GM18873 (cell line): Measurements from ENCODE around the gene S1PR4.
A peak's percentile ranks its signal among the peaks of the same experiment; 100 is the strongest.

Source experiments
- ATAC-seq: cut with Tn5 transposase; IDR thresholded peaks from one replicate; pipeline ENCODE4 v1.9.1; 2021; ENCODE audit warnings: mild to moderate bottlenecking, moderate library complexity, moderate number of reproducible peaks; ENCODE audit not compliant: unreplicated experiment, low FRiP score

S1PR4 gene, protein sequence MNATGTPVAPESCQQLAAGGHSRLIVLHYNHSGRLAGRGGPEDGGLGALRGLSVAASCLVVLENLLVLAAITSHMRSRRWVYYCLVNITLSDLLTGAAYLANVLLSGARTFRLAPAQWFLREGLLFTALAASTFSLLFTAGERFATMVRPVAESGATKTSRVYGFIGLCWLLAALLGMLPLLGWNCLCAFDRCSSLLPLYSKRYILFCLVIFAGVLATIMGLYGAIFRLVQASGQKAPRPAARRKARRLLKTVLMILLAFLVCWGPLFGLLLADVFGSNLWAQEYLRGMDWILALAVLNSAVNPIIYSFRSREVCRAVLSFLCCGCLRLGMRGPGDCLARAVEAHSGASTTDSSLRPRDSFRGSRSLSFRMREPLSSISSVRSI

DNA sequence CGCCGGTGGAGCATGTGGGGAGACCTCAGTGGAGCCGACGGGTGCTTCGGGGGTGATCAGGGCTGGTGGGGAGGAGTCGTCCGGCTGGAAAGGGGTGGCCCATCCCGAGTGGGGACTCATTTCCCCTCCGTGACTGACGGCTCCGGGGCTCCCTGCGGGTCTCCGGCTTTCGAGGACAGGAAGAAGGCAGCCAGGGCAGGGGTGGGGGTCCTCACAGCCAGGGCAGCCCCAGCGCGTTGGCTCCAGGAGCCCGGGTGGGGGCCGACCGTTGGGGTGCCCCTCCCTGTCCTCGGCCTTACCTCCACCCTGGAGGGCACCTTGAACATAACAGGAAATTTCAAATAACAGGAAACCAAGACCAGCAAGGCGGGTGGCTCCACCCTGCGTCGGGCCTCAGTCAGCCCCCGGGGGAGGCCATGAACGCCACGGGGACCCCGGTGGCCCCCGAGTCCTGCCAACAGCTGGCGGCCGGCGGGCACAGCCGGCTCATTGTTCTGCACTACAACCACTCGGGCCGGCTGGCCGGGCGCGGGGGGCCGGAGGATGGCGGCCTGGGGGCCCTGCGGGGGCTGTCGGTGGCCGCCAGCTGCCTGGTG lies at the start of gene S1PR4:
Gene S1PR4 (plus strand): TSS at position 393 of the 596 bp plus-strand sequence. CDS start 24 bp downstream, at position 417.
- ATAC-seq, result no peak

DNA sequence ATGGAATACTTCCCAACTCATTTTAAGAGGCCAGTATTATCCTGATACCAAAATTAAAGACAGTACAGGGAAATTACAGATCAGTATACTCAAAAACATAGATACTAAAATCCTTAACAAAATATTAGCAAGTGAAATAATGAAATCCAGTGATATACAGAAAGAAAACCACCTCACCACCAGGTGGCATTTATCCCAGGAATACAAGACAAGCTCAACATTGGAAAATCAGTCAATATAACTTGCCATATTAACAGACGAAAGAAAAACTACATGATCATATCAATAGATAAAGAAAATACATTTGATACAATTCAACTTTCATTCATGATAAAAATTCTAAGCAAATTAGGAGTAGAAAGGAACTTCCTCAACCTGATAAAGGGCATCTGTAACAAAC lies 49.5 kb upstream of the S1PR4 start:
- ATAC-seq, result no peak

DNA sequence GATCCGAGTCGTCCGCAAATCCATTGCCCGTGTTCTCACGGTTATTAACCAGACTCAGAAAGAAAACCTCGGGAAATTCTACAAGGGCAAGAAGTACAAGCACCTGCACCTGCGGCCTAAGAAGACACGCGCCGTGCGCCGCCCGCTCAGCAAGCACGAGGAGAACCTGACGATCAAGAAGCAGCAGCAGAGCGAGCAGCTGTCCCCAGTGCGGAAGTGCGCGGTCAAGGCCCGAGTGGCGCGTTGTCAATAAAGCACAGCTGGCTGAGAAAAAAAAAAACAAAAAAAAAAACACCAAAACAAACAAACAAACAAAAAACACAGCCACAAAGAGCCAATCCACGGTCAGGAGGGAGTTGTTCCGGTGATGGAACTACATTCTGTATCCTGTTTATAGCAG lies 47.4 kb upstream of the S1PR4 start:
- ATAC-seq, result no peak

DNA sequence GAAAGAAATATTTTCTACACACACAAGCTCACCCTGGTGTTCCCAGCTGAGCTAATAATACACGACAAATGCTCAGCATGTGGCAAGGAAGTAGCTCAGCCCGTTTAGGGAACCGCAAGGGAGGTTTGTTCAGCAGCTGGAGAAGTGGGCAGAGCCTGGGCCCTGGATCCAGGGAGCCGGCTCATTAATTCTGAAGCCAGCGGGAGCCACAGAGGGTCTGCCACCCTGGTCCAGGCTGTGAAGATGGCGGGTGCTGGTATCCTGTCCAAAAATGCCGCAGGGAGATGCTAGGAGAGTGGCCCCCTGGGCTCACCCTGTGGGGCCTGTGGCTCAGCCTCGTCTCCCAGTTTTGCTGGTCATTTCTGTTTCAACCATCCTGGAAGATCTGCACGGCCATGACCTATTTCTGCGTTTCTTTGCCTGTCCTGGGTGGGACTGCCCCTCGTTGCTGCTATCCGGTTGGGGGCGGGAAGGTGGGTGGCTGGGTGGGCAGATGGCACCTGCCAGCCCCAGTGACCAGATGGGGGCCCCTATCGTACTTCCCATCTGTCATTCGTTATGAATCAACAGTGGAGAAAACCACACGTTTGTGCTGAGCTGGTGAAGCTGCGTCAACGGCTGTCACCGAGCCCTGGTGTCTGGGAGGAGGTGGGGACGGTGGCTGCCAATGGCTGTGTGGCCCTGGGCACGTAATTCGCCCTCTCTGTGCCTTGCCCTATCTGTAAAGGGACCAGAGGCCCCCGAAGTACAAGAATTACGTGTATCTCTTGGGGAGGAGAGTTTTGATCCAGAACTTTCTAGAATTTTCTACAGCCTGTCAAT lies 45.4 kb upstream of the S1PR4 start:
- ATAC-seq, result peak; percentile 39

- no peak for ATAC-seq
Measured at GRCh38 chr19:3133793-3134116, 44.8 kb upstream of the S1PR4 start.

DNA sequence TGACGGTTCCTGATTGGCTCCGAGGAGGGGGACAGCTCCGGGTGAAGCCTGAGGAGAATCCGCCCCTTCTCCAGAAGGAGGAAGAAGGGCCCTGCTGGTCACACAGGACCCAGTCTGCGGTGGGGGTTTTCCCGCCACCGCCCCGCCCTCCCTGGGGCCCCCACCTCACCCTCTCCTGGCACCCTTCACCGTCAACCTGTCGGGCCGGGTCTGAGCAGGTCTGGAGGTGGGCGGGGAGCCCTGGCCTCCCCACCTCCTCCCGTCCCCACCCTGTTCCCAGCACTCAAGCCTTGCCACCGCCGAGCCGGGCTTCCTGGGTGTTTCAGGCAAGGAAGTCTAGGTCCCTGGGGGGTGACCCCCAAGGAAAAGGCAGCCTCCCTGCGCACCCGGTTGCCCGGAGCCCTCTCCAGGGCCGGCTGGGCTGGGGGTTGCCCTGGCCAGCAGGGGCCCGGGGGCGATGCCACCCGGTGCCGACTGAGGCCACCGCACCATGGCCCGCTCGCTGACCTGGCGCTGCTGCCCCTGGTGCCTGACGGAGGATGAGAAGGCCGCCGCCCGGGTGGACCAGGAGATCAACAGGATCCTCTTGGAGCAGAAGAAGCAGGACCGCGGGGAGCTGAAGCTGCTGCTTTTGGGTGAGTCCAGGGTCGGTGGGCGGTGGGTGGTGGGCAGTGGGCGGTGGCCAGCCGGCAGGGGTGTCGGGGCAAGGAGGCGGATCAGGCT lies 42.4 kb upstream of the S1PR4 start, which contains the start of gene GNA15:
Gene GNA15 (plus strand): TSS at position 73 of the 723 bp plus-strand sequence. CDS start 418 bp downstream, at position 491.
- no peak for ATAC-seq

- ATAC-seq, result no peak
Measured at GRCh38 chr19:3136684-3137055, 41.9 kb upstream of the S1PR4 start.

DNA sequence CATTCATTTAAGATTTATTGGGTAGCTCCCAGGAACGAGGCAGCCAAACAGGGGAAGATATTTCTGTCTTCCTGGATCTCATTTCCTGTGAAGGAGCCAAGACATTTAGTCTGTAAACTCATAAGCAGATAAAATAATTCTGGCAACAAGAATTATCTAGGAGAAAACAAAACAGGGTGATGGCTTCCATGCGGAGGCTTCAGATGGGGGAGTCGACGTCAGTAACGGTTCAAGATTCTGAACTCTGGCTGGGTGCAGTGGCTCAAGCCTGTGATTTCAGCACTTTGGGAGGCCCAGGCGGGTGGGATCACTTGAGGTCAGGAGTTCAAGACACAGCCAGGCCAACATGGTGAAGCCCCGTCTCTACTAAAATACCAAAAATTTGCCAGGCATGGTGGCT lies 41.5 kb upstream of the S1PR4 start:
- no peak for ATAC-seq

DNA sequence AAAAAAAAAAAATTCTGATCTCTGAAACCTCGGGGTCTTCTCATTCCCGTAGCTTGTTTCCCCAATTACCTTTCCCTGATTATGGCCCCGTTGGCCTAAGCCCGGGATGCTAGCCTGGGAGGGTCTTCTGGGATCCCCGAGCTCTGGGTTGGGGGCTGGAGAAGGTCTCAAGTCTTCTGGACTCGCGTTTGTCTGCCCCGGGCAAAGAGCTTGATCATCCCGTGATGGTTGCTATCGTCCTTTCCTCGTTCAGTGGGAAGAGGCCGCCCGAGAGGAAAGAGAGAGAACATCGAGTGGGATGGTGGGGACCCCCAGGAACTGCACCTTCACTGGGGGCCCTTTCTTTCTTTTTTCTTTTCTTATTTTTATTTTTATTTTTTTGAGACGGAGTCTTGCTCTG lies 40.3 kb upstream of the S1PR4 start:
- ATAC-seq, result no peak

DNA sequence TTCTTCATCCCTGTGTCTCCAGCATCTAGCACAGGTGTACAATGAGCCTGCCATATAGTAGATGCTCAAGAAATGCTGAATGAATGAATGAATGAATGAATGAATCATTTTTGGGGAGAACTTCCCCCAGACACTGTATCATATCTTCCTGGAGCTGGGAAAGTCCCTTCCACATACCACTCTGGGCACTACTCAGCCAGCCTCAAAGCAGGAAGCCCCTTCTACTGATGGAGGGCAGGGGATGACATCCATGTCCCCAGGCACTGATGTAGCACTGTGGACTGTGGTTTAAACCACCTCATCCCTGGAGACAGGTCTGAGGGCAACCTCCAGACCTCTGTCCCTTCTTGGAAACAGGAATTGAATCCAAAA lies 37.9 kb upstream of the S1PR4 start:
- ATAC-seq, result no peak

GRCh38 chr19:3142292-3142670 lies 36.3 kb upstream of the S1PR4 start:
- no peak for ATAC-seq

- ATAC-seq, result no peak
Measured at GRCh38 chr19:3142781-3143337, 35.7 kb upstream of the S1PR4 start.

GRCh38 chr19:3145909-3146676 lies 32.5 kb upstream of the S1PR4 start:
- ATAC-seq, result no peak

GRCh38 chr19:3146677-3147100 lies 31.9 kb upstream of the S1PR4 start:
- ATAC-seq, result no peak

DNA sequence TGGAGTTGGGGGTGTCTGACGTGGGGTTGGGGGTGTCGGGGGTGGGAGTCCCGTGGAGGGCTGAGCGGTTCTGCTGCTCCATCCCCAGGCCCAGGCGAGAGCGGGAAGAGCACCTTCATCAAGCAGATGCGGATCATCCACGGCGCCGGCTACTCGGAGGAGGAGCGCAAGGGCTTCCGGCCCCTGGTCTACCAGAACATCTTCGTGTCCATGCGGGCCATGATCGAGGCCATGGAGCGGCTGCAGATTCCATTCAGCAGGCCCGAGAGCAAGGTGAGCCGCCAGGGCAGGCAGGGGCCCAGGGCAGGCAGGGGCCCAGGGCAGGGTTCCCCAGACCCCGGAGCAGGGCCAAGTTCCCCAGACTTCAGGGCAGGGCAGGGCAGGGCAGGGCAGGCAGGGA lies 30.1 kb upstream of the S1PR4 start:
- no peak for ATAC-seq

DNA sequence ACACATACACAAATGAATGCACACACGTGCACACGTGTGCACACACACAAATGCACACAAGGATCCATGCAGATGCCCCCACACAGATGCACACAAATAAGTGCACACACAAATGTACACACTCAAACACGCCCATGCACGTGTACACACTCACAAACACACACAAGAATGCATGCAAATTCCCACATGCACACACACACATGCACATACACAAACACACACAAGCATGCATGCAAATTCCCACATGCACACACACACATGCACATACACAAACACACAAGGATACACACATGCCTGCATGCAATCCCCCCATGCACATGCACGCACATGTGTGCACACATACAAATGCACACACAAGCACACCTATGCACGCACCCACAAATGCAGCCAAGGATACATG lies 29.5 kb upstream of the S1PR4 start:
- no peak for ATAC-seq

GRCh38 chr19:3149526-3150505 lies 28.8 kb upstream of the S1PR4 start:
- ATAC-seq, result no peak

DNA sequence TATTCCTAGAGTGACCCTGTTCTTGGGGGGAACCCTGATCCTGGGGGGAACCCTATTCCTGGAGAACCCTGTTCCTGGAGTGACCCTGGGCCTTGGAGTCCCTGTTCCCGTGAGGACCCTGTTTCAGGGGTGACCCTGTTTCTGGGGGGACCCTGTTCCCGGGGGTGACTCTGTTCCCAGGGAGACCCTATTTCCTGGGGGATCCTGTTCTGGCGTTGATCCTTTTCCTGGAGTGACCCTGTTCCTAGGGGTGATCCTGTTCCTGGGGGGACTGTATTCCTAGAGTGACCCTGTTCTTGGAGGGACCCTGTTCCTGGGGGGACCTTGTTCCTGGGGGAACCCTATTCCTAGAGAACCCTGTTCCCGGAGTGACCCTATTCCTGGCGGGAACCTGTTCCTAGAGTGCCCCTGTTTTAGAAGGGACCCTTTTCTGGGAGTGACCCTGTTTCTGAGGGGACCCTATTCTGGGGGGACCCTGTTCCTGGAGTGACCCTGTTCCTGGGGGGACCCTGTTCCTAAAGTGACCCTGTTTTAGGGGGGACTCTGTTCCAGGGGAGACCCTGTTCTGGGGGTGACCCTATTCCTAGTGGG lies 27.7 kb upstream of the S1PR4 start:
- no peak for ATAC-seq
